Neuronal stem cell (in vitro differentiated cells): Measurements from ENCODE around the gene CBL.
"Not testable (repeated sequence)": the region's sequence is repeated elsewhere in the genome, so short reads cannot be mapped to it uniquely, and the experiment has no call there.

Source experiments
- DNase-seq: peaks from one replicate; pipeline ENCODE4 v3.0.0-alpha.2; 2013; ENCODE audit warnings: low spot score
- H2AFZ ChIP-seq: one replicate; pipeline ENCODE4 v1.6.1; 2013; ENCODE audit warnings: mild to moderate bottlenecking, low read length, inconsistent platforms
- H2AK5ac ChIP-seq: 2 replicates; pipeline ENCODE4 v1.6.1; 2013; ENCODE audit warnings: low read depth, mild to moderate bottlenecking, inconsistent platforms, low read length, moderate library complexity, mixed read lengths
- H2BK120ac ChIP-seq: 2 replicates; pipeline ENCODE4 v1.6.1; 2013; ENCODE audit warnings: low read depth, mild to moderate bottlenecking, inconsistent platforms, low read length, moderate library complexity, mixed read lengths
- H2BK12ac ChIP-seq: one replicate; pipeline ENCODE4 v1.6.1; 2013; ENCODE audit warnings: low read length, inconsistent platforms
- H2BK15ac ChIP-seq: 2 replicates; pipeline ENCODE4 v1.6.1; 2013; ENCODE audit warnings: mild to moderate bottlenecking, low read length, inconsistent platforms, mixed read lengths
- H2BK5ac ChIP-seq: one replicate; pipeline ENCODE4 v1.6.1; 2013; ENCODE audit warnings: inconsistent platforms, mild to moderate bottlenecking, low read length, moderate library complexity
- H3K14ac ChIP-seq: one replicate; pipeline ENCODE4 v1.6.1; 2013; ENCODE audit warnings: low read length, inconsistent platforms
- H3K18ac ChIP-seq: 2 replicates; pipeline ENCODE4 v1.6.1; 2013; ENCODE audit warnings: low read length, inconsistent platforms
- H3K23ac ChIP-seq: 2 replicates; pipeline ENCODE4 v1.6.1; 2013; ENCODE audit warnings: low read depth, mild to moderate bottlenecking, mixed read lengths, low read length, inconsistent platforms; ENCODE audit not compliant: poor library complexity
- H3K27ac ChIP-seq: replicated peaks from 3 replicates; pipeline ENCODE4 v1.5.1; 2013; ENCODE audit warnings: low read length, inconsistent platforms
- H3K27me3 ChIP-seq, 3 experiments: 2 replicates each; pipeline ENCODE4 v1.6.1; 2013; ENCODE audit warnings: low read length in 3 of 3, mild to moderate bottlenecking in 2 of 3, inconsistent platforms in 1 of 3, low read depth in 1 of 3, mixed read lengths in 1 of 3, moderate library complexity in 1 of 3; ENCODE audit not compliant: control insufficient read depth in 3 of 3, insufficient read depth in 3 of 3
- H3K36me3 ChIP-seq, 2 donors: replicated peaks in 1 of 2; 2 replicates each; pipeline ENCODE4 v1.6.1; 2013; ENCODE audit warnings: low read length in 2 of 2; ENCODE audit not compliant: control insufficient read depth in 2 of 2, insufficient read depth in 2 of 2
- H3K4ac ChIP-seq: 2 replicates; pipeline ENCODE4 v1.6.1; 2013; ENCODE audit warnings: inconsistent platforms, mild to moderate bottlenecking, low read length, moderate library complexity
- H3K4me1 ChIP-seq, 2 donors: 1 replicate in 1 of 2; 2 replicates in 1 of 2; pipeline ENCODE4 v1.6.1; 2013; ENCODE audit warnings: low read length in 2 of 2, low read depth in 1 of 2; ENCODE audit not compliant: control insufficient read depth in 2 of 2, insufficient read depth in 1 of 2
- H3K4me2 ChIP-seq: one replicate; pipeline ENCODE4 v1.6.1; 2013; ENCODE audit warnings: mild to moderate bottlenecking, low read length, inconsistent platforms; ENCODE audit not compliant: insufficient read depth, poor library complexity, severe bottlenecking
- H3K4me3 ChIP-seq, 2 donors: 2 replicates each; pipeline ENCODE4 v1.5.1; 2013; ENCODE audit warnings: low read length in 2 of 2, mild to moderate bottlenecking in 2 of 2, inconsistent platforms in 1 of 2, moderate library complexity in 1 of 2
- H3K79me1 ChIP-seq: one replicate; pipeline ENCODE4 v1.6.1; 2013; ENCODE audit warnings: low read depth, mild to moderate bottlenecking, inconsistent platforms, low read length, moderate library complexity
- H3K9ac ChIP-seq: one replicate; pipeline ENCODE4 v1.6.1; 2013; ENCODE audit warnings: mild to moderate bottlenecking, low read depth, low read length, inconsistent platforms; ENCODE audit not compliant: poor library complexity
- H3K9me3 ChIP-seq, 2 donors: replicated peaks in 1 of 2; 2 replicates each; pipeline versions ENCODE3 to v1.6.1; 2013; ENCODE audit warnings: low read length in 2 of 2, mild to moderate bottlenecking in 2 of 2, inconsistent platforms in 1 of 2, low read depth in 1 of 2, mixed read lengths in 1 of 2, moderate library complexity in 1 of 2; ENCODE audit not compliant: control insufficient read depth in 2 of 2, insufficient read depth in 1 of 2
- H4K8ac ChIP-seq: one replicate; pipeline ENCODE4 v1.6.1; 2013; ENCODE audit warnings: low read depth, mild to moderate bottlenecking, inconsistent platforms, low read length, moderate library complexity
- H4K91ac ChIP-seq: one replicate; pipeline ENCODE4 v1.6.1; 2013; ENCODE audit warnings: low read length, low read depth, mild to moderate bottlenecking, inconsistent platforms; ENCODE audit not compliant: poor library complexity
- WGBS, 2 donors: extraction: QIAGEN DNeasy Blood & Tissue Kit; methylation state at CpG; one replicate each; pipeline ENCODE4 v1.1.7; 2013; ENCODE audit warnings: missing lambda C conversion rate in 2 of 2, mixed read lengths in 1 of 2; ENCODE audit not compliant: insufficient read length in 2 of 2, insufficient replicate concordance in 1 of 2; ENCODE audit errors: extremely low coverage in 2 of 2; 5-methylcytosine and 5-hydroxymethylcytosine counted together

CBL gene

GRCh38 chr11:119189393-119189792, 16.7 kb upstream of the CBL start:
- peak overlapping the region; percentile 67 for H2BK15ac ChIP-seq
- H3K14ac ChIP-seq, result no peak overlapping the region
- no peak overlapping the region for H3K23ac ChIP-seq
- H3K9me3 ChIP-seq, result no peaks in the 10 kb centered on the region
- peaks cover 0 to 45% (median 0%) of the 10 kb centered on the region in 3 experiments for H3K27me3 ChIP-seq
- no peak overlapping the region for H3K4ac ChIP-seq
- peak overlapping the region; percentile 81 for H2AK5ac ChIP-seq
- H4K91ac ChIP-seq, result no peak overlapping the region
- DNase-seq, result no peak
- no peaks in the 10 kb centered on the region for H3K36me3 ChIP-seq
- H3K27ac ChIP-seq, result no peak overlapping the region
- no peak overlapping the region for H2BK12ac ChIP-seq
- no peak overlapping the region for H4K8ac ChIP-seq
- no peak overlapping the region for H3K18ac ChIP-seq
- H3K4me1 ChIP-seq, result peaks cover 0 to 6% of the 10 kb centered on the region in 2 donors
- peak overlapping the region; percentile 71 for H2BK5ac ChIP-seq
- H2AFZ ChIP-seq, result no peak overlapping the region
- no peak overlapping the region for H3K4me3 ChIP-seq
- H3K9ac ChIP-seq, result no peak overlapping the region
- no peak overlapping the region for H3K4me2 ChIP-seq
- no peak overlapping the region for H2BK120ac ChIP-seq
- no CpG with 5 or more reads among the region's 4 CpGs for WGBS, 2 donors
- H3K79me1 ChIP-seq, result peaks cover 2% of the 10 kb centered on the region

GRCh38 chr11:119190531-119190930, 15.6 kb upstream of the CBL start:
- Histone ChIP-seq H3K4ac (no peak overlapping the region), H3K9ac (no peak overlapping the region), H4K8ac (no peak overlapping the region), H2BK120ac (no peak overlapping the region), H3K4me3 (no peak overlapping the region), H2BK5ac (peak overlapping the region; percentile 13), H3K79me1 (peaks cover 2% of the 10 kb centered on the region), H3K4me1 (peaks cover 0 to 5% of the 10 kb centered on the region in 2 donors), H3K36me3 (no peaks in the 10 kb centered on the region), H3K23ac (no peak overlapping the region), H2AFZ (no peak overlapping the region), H3K18ac (no peak overlapping the region), H3K9me3 (no peaks in the 10 kb centered on the region), H3K14ac (no peak overlapping the region), H2BK15ac (no peak overlapping the region), H3K4me2 (no peak overlapping the region), H3K27me3 (peaks cover 0 to 50% (median 0%) of the 10 kb centered on the region in 3 experiments), H2BK12ac (no peak overlapping the region), H3K27ac (no peak overlapping the region), H2AK5ac (no peak overlapping the region), H4K91ac (no peak overlapping the region)
- WGBS, 2 donors, result no CpG with 5 or more reads among the region's 9 CpGs
- DNase-seq, result no peak

GRCh38 chr11:119191265-119191664, 14.9 kb upstream of the CBL start:
- H3K4me1 ChIP-seq, H3K4ac ChIP-seq, H4K91ac ChIP-seq, H3K4me2 ChIP-seq, H3K36me3 ChIP-seq, H3K18ac ChIP-seq, H2AK5ac ChIP-seq, DNase-seq, H3K23ac ChIP-seq, H3K79me1 ChIP-seq, H3K9ac ChIP-seq, H3K27ac ChIP-seq, H2AFZ ChIP-seq, H2BK5ac ChIP-seq, H2BK12ac ChIP-seq, H3K4me3 ChIP-seq, H3K9me3 ChIP-seq, H2BK15ac ChIP-seq, H3K14ac ChIP-seq, H4K8ac ChIP-seq, H2BK120ac ChIP-seq: not testable (repeated sequence)
- no CpG with 5 or more reads among the region's 14 CpGs for WGBS, 2 donors
- H3K27me3 ChIP-seq, result peaks cover 0 to 47% (median 0%) of the 10 kb centered on the region in 3 experiments

GRCh38 chr11:119192111-119192510, 14.0 kb upstream of the CBL start:
- no peak overlapping the region for H3K4ac ChIP-seq
- H3K4me3 ChIP-seq, result no peak overlapping the region
- H3K4me1 ChIP-seq, result no peaks in the 10 kb centered on the region
- no peak overlapping the region for H3K14ac ChIP-seq
- no peak overlapping the region for H3K23ac ChIP-seq
- no peak for DNase-seq
- H2BK120ac ChIP-seq, result no peak overlapping the region
- H4K91ac ChIP-seq, result no peak overlapping the region
- no peak overlapping the region for H2BK12ac ChIP-seq
- H4K8ac ChIP-seq, result no peak overlapping the region
- H2AK5ac ChIP-seq, result no peak overlapping the region
- H3K9ac ChIP-seq, result no peak overlapping the region
- peaks cover 2% of the 10 kb centered on the region for H3K79me1 ChIP-seq
- WGBS, 2 donors, result no CpG with 5 or more reads among the region's 3 CpGs
- H3K27me3 ChIP-seq, result peaks cover 0 to 43% (median 0%) of the 10 kb centered on the region in 3 experiments
- H3K9me3 ChIP-seq, result no peaks in the 10 kb centered on the region
- no peak overlapping the region for H3K27ac ChIP-seq
- no peak overlapping the region for H3K18ac ChIP-seq
- no peak overlapping the region for H2BK5ac ChIP-seq
- no peaks in the 10 kb centered on the region for H3K36me3 ChIP-seq
- H2BK15ac ChIP-seq, result no peak overlapping the region
- no peak overlapping the region for H3K4me2 ChIP-seq
- no peak overlapping the region for H2AFZ ChIP-seq
